ENCODE measurements around the gene MANEAL.

MANEAL gene

GRCh38 chr1:37839676-37840075 is 46.0 kb downstream of the MANEAL start:
- TF ChIP-seq CTCF (IDR thresholded peaks at IDR 0.05; ENCODE audit: extremely low read depth, insufficient read depth, missing control alignments), result no peak
- DNase-seq (ENCODE audit: low spot score), result no peak
- in situ Hi-C loops (cut with MboI; ENCODE audit: low pct_unique_long_range_greater_than_20kb, low sequenced_read_pairs, unreplicated experiment), result no loop called here

- DNase-seq (ENCODE audit: low spot score), result no peak
- in situ Hi-C loops (cut with MboI; ENCODE audit: low pct_unique_long_range_greater_than_20kb, low sequenced_read_pairs, unreplicated experiment), result no loop called here
- TF ChIP-seq CTCF (IDR thresholded peaks at IDR 0.05; ENCODE audit: extremely low read depth, insufficient read depth, missing control alignments), result no peak
These were observed 47.1 kb downstream of the MANEAL start for GRCh38 chr1:37840711-37841110.

- no peak for DNase-seq (ENCODE audit: low spot score)
- TF ChIP-seq CTCF (IDR thresholded peaks at IDR 0.05; ENCODE audit: extremely low read depth, insufficient read depth, missing control alignments), result no peak
- in situ Hi-C loops (cut with MboI; ENCODE audit: low pct_unique_long_range_greater_than_20kb, low sequenced_read_pairs, unreplicated experiment), result no loop called here
These were observed 48.0 kb downstream of the MANEAL start for GRCh38 chr1:37841652-37842051.

GRCh38 chr1:37844536-37844935 is 50.9 kb downstream of the MANEAL start:
- no peak for TF ChIP-seq CTCF (IDR thresholded peaks at IDR 0.05; ENCODE audit: extremely low read depth, insufficient read depth, missing control alignments)
- no peak for DNase-seq (ENCODE audit: low spot score)
- in situ Hi-C loops (cut with MboI; ENCODE audit: low pct_unique_long_range_greater_than_20kb, low sequenced_read_pairs, unreplicated experiment), result no loop called here

- DNase-seq (ENCODE audit: low spot score), result no peak
- TF ChIP-seq CTCF (IDR thresholded peaks at IDR 0.05; ENCODE audit: extremely low read depth, insufficient read depth, missing control alignments), result no peak
- in situ Hi-C loops (cut with MboI; ENCODE audit: low pct_unique_long_range_greater_than_20kb, low sequenced_read_pairs, unreplicated experiment), result no loop called here
These were observed 51.5 kb downstream of the MANEAL start for GRCh38 chr1:37845049-37845646.

GRCh38 chr1:37845786-37846185 is 52.1 kb downstream of the MANEAL start:
- TF ChIP-seq CTCF (IDR thresholded peaks at IDR 0.05; ENCODE audit: extremely low read depth, insufficient read depth, missing control alignments), result no peak
- in situ Hi-C loops (cut with MboI; ENCODE audit: low pct_unique_long_range_greater_than_20kb, low sequenced_read_pairs, unreplicated experiment), result no loop called here
- no peak for DNase-seq (ENCODE audit: low spot score)

Data from GM13977 (cell line).